HCT116 (cell line): Measurements from ENCODE around the gene LTA4H.

Experiments
- ATF3 ChIP-seq: IDR thresholded peaks from 2 replicates; pipeline ENCODE4 v1.6.1; 2012
- CEBPB ChIP-seq: IDR thresholded peaks from 2 replicates; pipeline ENCODE4 v1.6.1; 2012; ENCODE audit warnings: low read depth
- CTCF ChIP-seq, 3 experiments: fragments of 200-600 bp in 1 of 3; sonication (generic) in 1 of 3; IDR thresholded peaks in 2 of 3; conservative IDR thresholded peaks in 1 of 3; 2 replicates each; pipeline ENCODE4 v1.5.1; 2012 to 2017; ENCODE audit warnings: low read depth in 2 of 3, low read length in 2 of 3, antibody characterized with exemption in 1 of 3, borderline replicate concordance in 1 of 3, control low read depth in 1 of 3, mild to moderate bottlenecking in 1 of 3, mixed read lengths in 1 of 3, mixed run types in 1 of 3, moderate library complexity in 1 of 3; ENCODE audit not compliant: insufficient read depth in 1 of 3
- ELF1 ChIP-seq: IDR thresholded peaks from 2 replicates; pipeline ENCODE4 v1.6.1; 2012; ENCODE audit warnings: low read depth, borderline replicate concordance
- EZH2 ChIP-seq: fragments of 200-600 bp; sonication (generic); IDR thresholded peaks from 2 replicates; pipeline ENCODE4 v1.6.1; 2017; ENCODE audit warnings: antibody characterized with exemption, mixed run types
- EZH2phosphoT487 ChIP-seq: fragments of 200-600 bp; IDR thresholded peaks from 2 replicates; pipeline ENCODE4 v1.6.1; 2018; ENCODE audit warnings: antibody characterized with exemption, borderline replicate concordance
- MAX ChIP-seq: IDR thresholded peaks from 2 replicates; pipeline ENCODE4 v1.6.1; 2012
- POLR2A ChIP-seq: IDR thresholded peaks from 2 replicates; pipeline ENCODE4 v1.7.0; 2011; ENCODE audit warnings: borderline replicate concordance; ENCODE audit not compliant: insufficient read depth, insufficient read length; ENCODE audit errors: extremely low read depth
- POLR2AphosphoS5 ChIP-seq: IDR thresholded peaks from 2 replicates; pipeline ENCODE4 v1.6.1; 2011; ENCODE audit warnings: mild to moderate bottlenecking, low read depth, low read length, moderate library complexity
- RAD21 ChIP-seq: IDR thresholded peaks from 2 replicates; pipeline ENCODE4 v1.6.1; 2012; ENCODE audit warnings: low read depth, mild to moderate bottlenecking
- REST ChIP-seq: IDR thresholded peaks from 2 replicates; pipeline ENCODE4 v1.6.1; 2012; ENCODE audit warnings: low read depth
- SP1 ChIP-seq: IDR thresholded peaks from 2 replicates; pipeline ENCODE4 v1.6.1; 2012; ENCODE audit warnings: low read depth
- SRF ChIP-seq: IDR thresholded peaks from 2 replicates; pipeline ENCODE4 v1.6.1; 2012; ENCODE audit warnings: low read depth
- ZNF274 ChIP-seq: fragments of 200-500 bp; sonication (Bioruptor generic); IDR thresholded peaks from 2 replicates; pipeline ENCODE4 v1.6.1; 2014; ENCODE audit warnings: mild to moderate bottlenecking, low read depth, low read length, inconsistent platforms

GRCh38 chr12:96044943-96045290 is 9.5 kb upstream of the LTA4H start:
- no peak for TF ChIP-seq POLR2AphosphoS5
- TF ChIP-seq CTCF (IDR thresholded peaks at IDR 0.05 in 2 of 3, conservative IDR thresholded peaks at IDR 0.05 in 1 of 3; ENCODE audit: borderline replicate concordance in 1 of 3, insufficient read depth in 1 of 3, low read depth in 2 of 3, low read length in 2 of 3) = no peak
- no peak for TF ChIP-seq EZH2
- TF ChIP-seq MAX = no peak
- TF ChIP-seq RAD21 = no peak
- no peak for TF ChIP-seq SP1
- TF ChIP-seq ATF3 = no peak
- no peak for TF ChIP-seq SRF
- no peak for TF ChIP-seq REST
- no peak for TF ChIP-seq EZH2phosphoT487
- no peak for TF ChIP-seq CEBPB
- no peak for TF ChIP-seq POLR2A
- no peak for TF ChIP-seq ZNF274
- no peak for TF ChIP-seq ELF1
